ENCODE measurements around the gene PRPF19. TPM values are rescaled to one million over a fixed set of nuclear protein-coding genes. Genes with fewer than 3 reads are reported as not detected.

The PRPF19 gene
- total and polyA plus RNA-seq, 9 of the 15 experiments (the other 6 are each of a cell fraction or from before 2014, with no cell fraction given), result 9.4 to 212 (median 73.2) TPM

- TF ChIP-seq TFE3 (CRISPR knock-in tag; IDR thresholded peaks at IDR 0.05) (0 out of 2 replicates have a peak, but pooled peaks have one; percentile 9), E2F4 (CRISPR knock-in tag; IDR thresholded peaks at IDR 0.05; ENCODE audit: low read depth) (no peak), CTBP1 (IDR thresholded peaks at IDR 0.05; ENCODE audit: borderline replicate concordance) (peak; percentile 36; the same call in 1 of the 2 replicates), MAX (CRISPR knock-in tag; IDR thresholded peaks at IDR 0.05) (peak; percentile 100), MCM2 (IDR thresholded peaks at IDR 0.05; ENCODE audit: low read depth) (no peak), EWSR1 (IDR thresholded peaks at IDR 0.05; ENCODE audit: borderline replicate concordance, low read depth, partially characterized antibody) (no peak), MTA3 (IDR thresholded peaks at IDR 0.05; ENCODE audit: borderline replicate concordance) (peak; percentile 54; the same call in 1 of the 2 replicates), ATF1 (CRISPR knock-in tag; IDR thresholded peaks at IDR 0.05) (peak; percentile 100), ATF1 (tag; IDR thresholded peaks at IDR 0.05) (peak; percentile 100), ZNF551 (CRISPR knock-in tag; IDR thresholded peaks at IDR 0.05) (no peak), CREB5 (CRISPR knock-in tag; IDR thresholded peaks at IDR 0.05) (no peak), SP1 (CRISPR knock-in tag; IDR thresholded peaks at IDR 0.05) (peak; percentile 86), SMARCA4 (IDR thresholded peaks at IDR 0.05) (no peak), CHD2 (IDR thresholded peaks at IDR 0.05; ENCODE audit: low read depth, low read length) (0 out of 2 replicates have a peak, but pooled peaks have one; percentile 32), MYBL2 (IDR thresholded peaks at IDR 0.05; ENCODE audit: low read depth) (0 out of 2 replicates have a peak, but pooled peaks have one; percentile 12), MYBL2 (CRISPR knock-in tag; IDR thresholded peaks at IDR 0.05; ENCODE audit: borderline replicate concordance) (no peak), HNRNPL (IDR thresholded peaks at IDR 0.05; ENCODE audit: low read depth, low read length) (no peak), NFIC (IDR thresholded peaks at IDR 0.05) (no peak), ZNF263 (CRISPR knock-in tag; IDR thresholded peaks at IDR 0.05; ENCODE audit: borderline replicate concordance) (peak; percentile 31; the same call in 1 of the 2 replicates), POLR3G (IDR thresholded peaks at IDR 0.05; ENCODE audit: extremely low read depth, insufficient read length, insufficient replicate concordance) (no peak), ELF4 (CRISPR knock-in tag; IDR thresholded peaks at IDR 0.05) (peak; percentile 43; the same call in 1 of the 2 replicates), PTBP1 (IDR thresholded peaks at IDR 0.05; ENCODE audit: low read depth, low read length) (0 out of 2 replicates have a peak, but pooled peaks have one; percentile 27), DACH1 (IDR thresholded peaks at IDR 0.05; ENCODE audit: partially characterized antibody) (peak; percentile 48), CBFA2T2 (conservative IDR thresholded peaks at IDR 0.05) (no peak; the same call in 1 of the 2 replicates), ZNF165 (CRISPR knock-in tag; IDR thresholded peaks at IDR 0.05; ENCODE audit: borderline replicate concordance) (no peak), RBM14 (IDR thresholded peaks at IDR 0.05; ENCODE audit: borderline replicate concordance, insufficient read depth, low read depth, low read length) (no peak)
Observed at GRCh38 chr11:60841797-60842667, 64.4 kb downstream of the PRPF19 start, which contains the start of gene CCDC86 (continued).
